ENCODE results near the gene KIR3DL3. TPM values are rescaled to one million over a fixed set of nuclear protein-coding genes. Genes with fewer than 3 reads are reported as not detected.

KIR3DL3 gene
- total and polyA plus RNA-seq, 2 donors (not counting 1 experiment from before 2014, with no cell fraction given) = not detected

DNA sequence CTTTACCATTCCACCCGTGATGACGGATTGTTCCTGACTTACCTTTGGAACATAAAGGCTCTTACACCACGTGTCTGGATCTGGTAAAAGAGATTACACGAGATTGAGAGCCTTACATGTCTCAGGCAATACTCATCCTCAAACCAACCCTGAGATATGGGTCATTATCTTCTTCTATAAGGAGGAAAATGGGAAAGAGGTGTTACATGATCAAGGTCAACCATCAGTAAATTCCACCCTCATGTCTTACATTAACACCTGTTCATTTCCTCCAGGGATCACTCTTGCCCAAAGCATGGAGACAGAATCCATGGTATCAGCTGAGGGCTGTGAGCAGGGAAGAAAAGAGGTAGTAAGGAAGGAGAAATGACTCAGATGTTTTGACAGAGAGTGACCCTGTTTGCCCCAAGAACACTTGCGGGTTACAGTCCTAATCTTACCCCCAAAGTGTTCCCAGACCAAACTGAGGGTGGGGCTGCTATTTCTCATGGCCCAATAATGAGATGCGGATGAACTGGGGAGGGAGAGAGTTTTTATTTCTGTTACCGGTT is 41.9 kb upstream of the KIR3DL3 start:
- H3K4me3 ChIP-seq (ENCODE audit: control extremely low read depth in 1 of 5, extremely low read depth in 1 of 5, insufficient read depth in 1 of 5, low read depth in 2 of 5, low read length in 4 of 5) = no peak overlapping the region
- no CpG with 5 or more reads among the region's 7 CpGs for WGBS (ENCODE audit: insufficient coverage)
- no peaks in the 10 kb centered on the region for H3K79me2 ChIP-seq (ENCODE audit: control insufficient read depth, insufficient read depth, low read length)
- H3K4me1 ChIP-seq (ENCODE audit: control insufficient read depth in 2 of 2, insufficient read depth in 2 of 2, low read length in 2 of 2) = no peaks in the 10 kb centered on the region
- no peaks in the 10 kb centered on the region for H4K20me1 ChIP-seq (ENCODE audit: control insufficient read depth, insufficient read depth, low read length, poor library complexity, severe bottlenecking)
- H2AFZ ChIP-seq (ENCODE audit: insufficient read depth, low read depth, low read length, poor library complexity, severe bottlenecking) = no peak overlapping the region
- Mint-ChIP-seq H3K27me3 (peaks cover 32% of the 10 kb centered on the region), H3K4me1 (no peaks in the 10 kb centered on the region), H3K27ac (no peak overlapping the region), H3K4me3 (no peak overlapping the region), H3K9me3 (ENCODE audit: insufficient read depth) (peaks cover 3% of the 10 kb centered on the region)
- no peak for TF ChIP-seq EZH2 (IDR thresholded peaks at IDR 0.05; ENCODE audit: borderline replicate concordance, insufficient read depth, low read depth, low read length, poor library complexity, severe bottlenecking)
- TF ChIP-seq, protein P1, sequence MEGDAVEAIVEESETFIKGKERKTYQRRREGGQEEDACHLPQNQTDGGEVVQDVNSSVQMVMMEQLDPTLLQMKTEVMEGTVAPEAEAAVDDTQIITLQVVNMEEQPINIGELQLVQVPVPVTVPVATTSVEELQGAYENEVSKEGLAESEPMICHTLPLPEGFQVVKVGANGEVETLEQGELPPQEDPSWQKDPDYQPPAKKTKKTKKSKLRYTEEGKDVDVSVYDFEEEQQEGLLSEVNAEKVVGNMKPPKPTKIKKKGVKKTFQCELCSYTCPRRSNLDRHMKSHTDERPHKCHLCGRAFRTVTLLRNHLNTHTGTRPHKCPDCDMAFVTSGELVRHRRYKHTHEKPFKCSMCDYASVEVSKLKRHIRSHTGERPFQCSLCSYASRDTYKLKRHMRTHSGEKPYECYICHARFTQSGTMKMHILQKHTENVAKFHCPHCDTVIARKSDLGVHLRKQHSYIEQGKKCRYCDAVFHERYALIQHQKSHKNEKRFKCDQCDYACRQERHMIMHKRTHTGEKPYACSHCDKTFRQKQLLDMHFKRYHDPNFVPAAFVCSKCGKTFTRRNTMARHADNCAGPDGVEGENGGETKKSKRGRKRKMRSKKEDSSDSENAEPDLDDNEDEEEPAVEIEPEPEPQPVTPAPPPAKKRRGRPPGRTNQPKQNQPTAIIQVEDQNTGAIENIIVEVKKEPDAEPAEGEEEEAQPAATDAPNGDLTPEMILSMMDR (IDR thresholded peaks at IDR 0.05) = no peak
- no peaks in the 10 kb centered on the region for H3K36me3 ChIP-seq (replicated peaks in 1 of 2; ENCODE audit: control extremely low read depth in 1 of 2, control insufficient read depth in 1 of 2, extremely low read depth in 1 of 2, insufficient read depth in 2 of 2, low read length in 1 of 2)
- ChIA-PET POLR2A (no interaction called here), CTCF (interaction anchor here (0.6 to 13.0 kb wide), 4 partner anchors 9 to 202 kb away, joined by 3 to 246 read pairs (median 10); no protein-coding TSS in a partner anchor)
- ATAC-seq (ENCODE audit: low read depth) = no peak
- H3K27ac ChIP-seq (ENCODE audit: low read length in 2 of 2) = no peak overlapping the region
- H3K4me2 ChIP-seq (replicated peaks; ENCODE audit: low read depth, low read length, poor library complexity, severe bottlenecking) = no peak overlapping the region
- peaks cover 0 to 24% (median 6%) of the 10 kb centered on the region in 4 experiments for H3K27me3 ChIP-seq (replicated peaks in 1 of 4; ENCODE audit: control extremely low read depth in 1 of 4, control insufficient read depth in 3 of 4, insufficient read depth in 4 of 4, low read length in 3 of 4)
- H3K9me3 ChIP-seq (ENCODE audit: control extremely low read depth in 1 of 3, control insufficient read depth in 2 of 3, insufficient read depth in 1 of 3, low read length in 2 of 3) = peaks cover 0 to 11% (median 2%) of the 10 kb centered on the region in 3 donors
- no peak overlapping the region for H3K9ac ChIP-seq (ENCODE audit: low read length)
- intact Hi-C loops (cut with micrococcal nuclease) = no loop called here
- DNase-seq = no peak

DNA sequence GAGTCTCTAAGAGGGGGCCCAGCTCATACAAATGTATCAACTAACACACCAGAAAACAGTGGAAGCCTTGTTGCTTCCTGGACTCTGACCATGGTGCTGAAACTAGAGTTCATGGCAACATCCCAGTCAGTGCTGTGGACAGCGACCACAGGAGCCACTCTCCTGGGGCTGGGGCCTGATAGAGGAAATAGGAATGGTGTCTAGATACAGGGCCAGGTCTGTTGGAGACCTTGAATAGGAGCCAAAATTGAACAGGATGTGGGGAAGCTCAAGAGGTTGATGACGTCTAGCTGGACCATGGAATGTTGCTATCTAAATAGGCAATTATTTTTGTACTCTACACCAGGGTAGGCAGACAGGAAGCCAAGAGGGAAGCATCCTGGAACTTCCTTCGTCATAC is 39.7 kb upstream of the KIR3DL3 start:
- H3K9me3 ChIP-seq (ENCODE audit: control extremely low read depth in 1 of 3, control insufficient read depth in 2 of 3, insufficient read depth in 1 of 3, low read length in 2 of 3) = peaks cover 0 to 11% (median 2%) of the 10 kb centered on the region in 3 donors
- intact Hi-C loops (cut with micrococcal nuclease) = no loop called here
- no peak overlapping the region for H3K4me3 ChIP-seq (ENCODE audit: control extremely low read depth in 1 of 5, extremely low read depth in 1 of 5, insufficient read depth in 1 of 5, low read depth in 2 of 5, low read length in 4 of 5)
- CTCF ChIA-PET = interaction anchor here (0.7 to 1.7 kb wide), 2 partner anchors 10 to 206 kb away, joined by 3 to 9 read pairs; no protein-coding TSS in a partner anchor
- ATAC-seq (ENCODE audit: low read depth) (no peak), DNase-seq (no peak)
- no peak overlapping the region for H3K27ac ChIP-seq (ENCODE audit: low read length in 2 of 2)
- H3K36me3 ChIP-seq (replicated peaks in 1 of 2; ENCODE audit: control extremely low read depth in 1 of 2, control insufficient read depth in 1 of 2, extremely low read depth in 1 of 2, insufficient read depth in 2 of 2, low read length in 1 of 2) = no peaks in the 10 kb centered on the region
- H3K4me2 ChIP-seq (replicated peaks; ENCODE audit: low read depth, low read length, poor library complexity, severe bottlenecking) = no peak overlapping the region
- no peak overlapping the region for H3K4me3 Mint-ChIP-seq
- 7% methylated on average over 2 of the region's 3 CpGs for WGBS (ENCODE audit: insufficient coverage)
- peaks cover 3% of the 10 kb centered on the region for H3K9me3 Mint-ChIP-seq (ENCODE audit: insufficient read depth)
- H3K9ac ChIP-seq (ENCODE audit: low read length) = no peak overlapping the region
- no peaks in the 10 kb centered on the region for H3K4me1 ChIP-seq (ENCODE audit: control insufficient read depth in 2 of 2, insufficient read depth in 2 of 2, low read length in 2 of 2)
- no peak overlapping the region for H3K27ac Mint-ChIP-seq
- TF ChIP-seq, protein P1 (IDR thresholded peaks at IDR 0.05) = no peak
- TF ChIP-seq EZH2 (IDR thresholded peaks at IDR 0.05; ENCODE audit: borderline replicate concordance, insufficient read depth, low read depth, low read length, poor library complexity, severe bottlenecking) = no peak
- no peaks in the 10 kb centered on the region for H4K20me1 ChIP-seq (ENCODE audit: control insufficient read depth, insufficient read depth, low read length, poor library complexity, severe bottlenecking)
- no peak overlapping the region for H2AFZ ChIP-seq (ENCODE audit: insufficient read depth, low read depth, low read length, poor library complexity, severe bottlenecking)
- POLR2A ChIA-PET = no interaction called here
- H3K27me3 ChIP-seq (replicated peaks in 1 of 4; ENCODE audit: control extremely low read depth in 1 of 4, control insufficient read depth in 3 of 4, insufficient read depth in 4 of 4, low read length in 3 of 4) = peaks cover 0 to 25% (median 8%) of the 10 kb centered on the region in 4 experiments
- H3K4me1 Mint-ChIP-seq = no peaks in the 10 kb centered on the region
- peaks cover 32% of the 10 kb centered on the region for H3K27me3 Mint-ChIP-seq
- no peaks in the 10 kb centered on the region for H3K79me2 ChIP-seq (ENCODE audit: control insufficient read depth, insufficient read depth, low read length)

Measured in B cell (primary cell).